Esophagus (tissue), 2 donors: Measurements from ENCODE around the gene MAN1C1. TPM values are rescaled to one million over a fixed set of nuclear protein-coding genes. Genes with fewer than 3 reads are reported as not detected.
A peak's percentile ranks its signal among the peaks of the same experiment; 100 is the strongest.
"Not testable (repeated sequence)": the region's sequence is repeated elsewhere in the genome, so short reads cannot be mapped to it uniquely, and the experiment has no call there.

Experiments
- H3K27ac ChIP-seq, 2 donors: one replicate each; pipeline ENCODE4 v1.5.1; 2013; ENCODE audit warnings: low read depth in 2 of 2, mild to moderate bottlenecking in 2 of 2, inconsistent platforms in 1 of 2, low read length in 1 of 2, moderate library complexity in 1 of 2
- H3K27me3 ChIP-seq, 2 donors: one replicate each; pipeline ENCODE4 v1.6.1; 2013; ENCODE audit warnings: low read length in 2 of 2, control low read depth in 1 of 2, mild to moderate bottlenecking in 1 of 2; ENCODE audit not compliant: insufficient read depth in 2 of 2, control insufficient read depth in 1 of 2
- H3K36me3 ChIP-seq, 2 donors: one replicate each; pipeline ENCODE4 v1.6.1; 2013; ENCODE audit warnings: low read length in 1 of 2; ENCODE audit not compliant: control insufficient read depth in 2 of 2, insufficient read depth in 2 of 2
- H3K4me1 ChIP-seq, 2 donors: one replicate each; pipeline ENCODE4 v1.6.1; 2013; ENCODE audit warnings: low read length in 1 of 2; ENCODE audit not compliant: control insufficient read depth in 2 of 2, insufficient read depth in 2 of 2
- H3K4me3 ChIP-seq, 2 donors: one replicate each; pipeline ENCODE4 v1.5.1; 2013; ENCODE audit warnings: low read length in 2 of 2, mild to moderate bottlenecking in 2 of 2, low read depth in 1 of 2, moderate library complexity in 1 of 2
- H3K9me3 ChIP-seq, 2 donors: one replicate each; pipeline ENCODE4 v1.6.1; 2013; ENCODE audit warnings: mild to moderate bottlenecking in 2 of 2, low read depth in 1 of 2, low read length in 1 of 2, moderate library complexity in 1 of 2; ENCODE audit not compliant: control insufficient read depth in 2 of 2, insufficient read depth in 1 of 2
- WGBS, 2 donors: extraction: QIAGEN DNeasy Blood & Tissue Kit; methylation state at CpG; one replicate each; pipeline ENCODE4 v1.1.7; 2013; 5-methylcytosine and 5-hydroxymethylcytosine counted together
- polyA plus RNA-seq, 2 donors: library from polyadenylated mRNA; stranded (reverse); fragments of 200-250 nt; gene quantifications; one replicate each; pipeline ENCODE4 v1.2.3, GENCODE V29; 2013
- donor health status: healthy with polysubstance abuse.
- donor health status: Bipolar disorder and iron deficiency.

MAN1C1 gene
- polyA plus RNA-seq, 2 donors: 2.4 to 3.7 TPM

DNA sequence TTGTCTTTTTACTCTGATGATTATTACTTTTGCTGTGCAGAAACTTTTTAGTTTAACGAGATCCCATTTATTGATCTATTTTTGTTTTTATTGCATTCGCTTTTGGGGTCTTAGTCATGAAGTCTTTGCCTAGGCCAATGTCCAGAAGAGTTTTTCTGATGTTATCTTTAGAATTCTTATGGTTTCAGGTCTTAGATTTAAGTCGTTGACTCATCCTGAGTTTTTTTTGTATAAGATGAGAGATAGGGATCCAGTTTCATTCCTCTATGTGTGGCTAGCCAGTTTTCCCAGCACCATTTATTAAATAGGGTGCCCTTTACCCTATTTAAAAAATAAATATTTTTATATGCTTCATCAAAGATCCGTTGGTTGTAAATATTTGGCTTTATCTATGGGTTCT is 13.2 kb downstream of the MAN1C1 start:
- no peaks in the 10 kb centered on the region for H3K36me3 ChIP-seq
- no peaks in the 10 kb centered on the region for H3K9me3 ChIP-seq
- WGBS, 2 donors: 81 to 87% methylated on average over 4 of the region's 4 CpGs
- H3K4me3 ChIP-seq: no peak overlapping the region
- H3K27me3 ChIP-seq: no peaks in the 10 kb centered on the region
- no peak overlapping the region for H3K27ac ChIP-seq
- no peaks in the 10 kb centered on the region for H3K4me1 ChIP-seq

DNA sequence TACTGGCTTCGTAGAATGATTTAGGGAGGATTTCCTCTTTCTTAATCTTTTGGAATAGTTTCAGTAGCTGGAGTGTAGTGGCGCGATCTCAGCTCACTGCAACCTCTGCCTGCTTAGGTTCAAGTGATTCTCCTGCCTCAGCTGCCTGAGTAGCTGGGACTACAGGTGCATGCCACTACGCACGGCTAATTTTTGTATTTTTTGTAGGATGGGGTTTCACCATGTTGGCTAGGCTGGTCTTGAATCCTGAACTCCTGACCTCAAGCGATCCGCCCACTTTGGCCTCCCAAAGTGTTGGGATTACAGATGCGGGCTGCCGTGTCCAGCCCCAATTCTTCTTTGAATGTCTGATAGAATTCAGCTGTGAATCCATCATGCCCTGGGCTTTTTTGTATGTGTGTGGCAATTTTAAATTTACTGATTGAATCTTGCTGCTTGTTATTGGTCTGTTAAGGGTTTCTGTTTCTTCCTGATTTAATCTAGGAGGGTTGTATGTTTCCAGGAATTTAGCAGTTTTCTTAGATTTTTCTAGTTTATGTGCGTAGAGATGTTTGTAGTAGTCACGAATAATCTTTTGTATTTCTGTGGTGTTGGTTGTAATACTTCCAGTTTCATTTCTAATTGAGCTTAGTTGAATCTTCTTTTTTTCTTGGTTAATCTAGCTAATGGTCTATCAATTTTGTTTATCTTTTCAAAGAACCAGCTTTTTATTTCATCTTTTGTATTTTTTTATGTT is 15.3 kb downstream of the MAN1C1 start:
- WGBS, 2 donors: 50 to 52% methylated on average over 11 of the region's 11 CpGs
- no peaks in the 10 kb centered on the region for H3K9me3 ChIP-seq
- no peaks in the 10 kb centered on the region for H3K4me1 ChIP-seq
- H3K4me3 ChIP-seq: no peak overlapping the region
- H3K27ac ChIP-seq: peak overlapping the region in 1 of 2 donors; percentile 29
- no peaks in the 10 kb centered on the region for H3K27me3 ChIP-seq
- H3K36me3 ChIP-seq: no peaks in the 10 kb centered on the region

DNA sequence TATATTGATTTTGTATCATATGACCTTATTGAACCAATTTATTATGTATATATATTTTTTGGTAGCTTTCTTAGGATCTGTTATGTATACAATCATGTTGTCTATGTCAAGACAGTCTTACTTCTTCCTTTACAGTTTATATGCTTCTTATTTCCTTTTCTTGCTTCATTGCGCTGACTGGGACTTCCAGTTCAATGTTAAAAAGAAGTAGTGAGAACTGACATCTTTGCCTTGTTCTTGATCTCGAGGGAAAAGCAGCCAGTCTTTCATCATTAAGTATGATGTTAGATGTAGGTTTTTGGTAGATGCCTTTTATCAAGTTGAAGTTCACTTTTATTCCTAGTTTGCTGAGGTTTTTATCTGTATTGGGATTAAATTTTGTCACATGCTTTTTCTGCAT is 17.5 kb downstream of the MAN1C1 start:
- no peaks in the 10 kb centered on the region for H3K9me3 ChIP-seq
- no peaks in the 10 kb centered on the region for H3K27me3 ChIP-seq
- H3K4me1 ChIP-seq: no peaks in the 10 kb centered on the region
- H3K36me3 ChIP-seq: no peaks in the 10 kb centered on the region
- WGBS, 2 donors: 91 to 94% methylated on average over 2 of the region's 2 CpGs
- no peak overlapping the region for H3K4me3 ChIP-seq
- no peak overlapping the region for H3K27ac ChIP-seq

DNA sequence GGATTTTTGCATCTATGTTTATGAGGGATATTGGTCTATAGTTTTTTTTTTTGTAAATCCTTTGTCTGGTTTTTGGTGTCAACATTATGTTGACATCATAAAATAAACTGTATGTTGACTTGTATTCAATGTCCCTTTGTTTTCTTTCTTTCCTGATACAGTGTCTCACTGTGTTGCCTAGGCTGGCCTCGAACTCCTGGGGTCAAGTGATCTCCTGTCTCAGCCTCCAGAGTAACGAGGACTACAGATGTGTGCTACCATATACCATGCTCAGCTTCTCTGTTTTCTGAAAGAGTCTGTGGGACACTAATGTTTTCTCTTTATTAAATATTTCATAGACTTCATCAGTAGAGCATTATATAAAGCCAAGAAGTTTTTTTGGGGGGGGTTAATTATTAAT is 18.3 kb downstream of the MAN1C1 start:
- no peaks in the 10 kb centered on the region for H3K4me1 ChIP-seq
- H3K9me3 ChIP-seq: no peaks in the 10 kb centered on the region
- H3K4me3 ChIP-seq: no peak overlapping the region
- no peaks in the 10 kb centered on the region for H3K36me3 ChIP-seq
- 91 to 93% methylated on average over 2 of the region's 2 CpGs for WGBS, 2 donors
- H3K27me3 ChIP-seq: no peaks in the 10 kb centered on the region
- H3K27ac ChIP-seq: no peak overlapping the region

DNA sequence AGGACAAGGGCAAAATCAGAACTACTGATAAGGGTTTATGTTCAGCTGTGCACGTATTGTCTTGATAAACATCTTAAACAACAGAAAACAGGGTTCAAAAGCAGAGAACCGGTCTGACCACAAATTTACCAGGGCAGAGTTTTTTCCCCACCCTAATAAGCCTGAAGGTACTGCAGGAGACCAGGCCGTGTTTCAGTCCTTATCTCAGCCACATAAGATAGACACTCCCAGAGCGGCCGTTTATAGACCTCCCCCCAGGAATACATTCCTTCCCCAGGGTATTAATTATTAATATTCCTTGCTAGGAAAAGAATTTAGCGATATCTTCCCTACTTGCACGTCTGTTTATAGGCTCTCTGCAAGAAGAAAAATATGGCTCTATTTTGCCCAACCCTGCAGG is 19.6 kb downstream of the MAN1C1 start:
- WGBS, 2 donors: 85 to 92% methylated on average over 7 of the region's 7 CpGs
- not testable (repeated sequence) for H3K4me3 ChIP-seq, H3K4me1 ChIP-seq, H3K27ac ChIP-seq, H3K27me3 ChIP-seq, H3K9me3 ChIP-seq, H3K36me3 ChIP-seq

DNA sequence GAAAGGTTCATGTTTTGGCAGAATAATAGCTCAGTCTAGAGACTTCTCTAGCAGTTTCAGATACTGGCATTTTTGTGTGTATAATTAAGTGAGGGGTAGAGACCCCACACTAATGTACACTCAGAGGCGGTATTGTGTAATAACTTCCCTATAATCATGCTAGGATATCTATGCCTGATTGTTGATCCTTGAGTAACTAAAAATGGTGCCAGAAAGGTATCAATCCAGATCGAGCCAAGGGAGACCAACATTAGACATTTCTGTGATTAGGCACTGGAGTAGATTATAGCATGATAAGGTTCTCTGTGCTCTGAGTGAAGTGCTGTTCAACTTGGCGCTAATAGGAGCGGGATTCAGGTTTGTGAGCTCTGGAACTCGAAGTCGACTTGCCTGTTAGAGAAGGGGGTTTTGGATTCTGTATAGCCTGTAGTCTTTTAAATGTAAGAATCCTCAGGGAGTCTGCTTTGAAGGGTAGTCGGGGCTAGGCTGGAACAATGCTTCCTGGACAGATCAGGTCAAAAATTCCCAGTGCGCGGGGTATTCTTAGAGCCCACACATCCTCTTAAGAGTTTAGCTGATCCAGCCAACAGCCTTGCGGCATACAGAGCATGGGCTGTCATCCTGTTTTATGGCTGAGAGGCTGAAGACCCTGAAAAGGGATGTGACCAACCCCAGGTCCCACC is 24.2 kb downstream of the MAN1C1 start:
- H3K9me3 ChIP-seq: no peaks in the 10 kb centered on the region
- no peaks in the 10 kb centered on the region for H3K27me3 ChIP-seq
- H3K36me3 ChIP-seq: no peaks in the 10 kb centered on the region
- no peak overlapping the region for H3K4me3 ChIP-seq
- peaks cover 0 to 3% of the 10 kb centered on the region in 2 donors for H3K4me1 ChIP-seq
- WGBS, 2 donors: 76 to 84% methylated on average over 10 of the region's 10 CpGs
- no peak overlapping the region for H3K27ac ChIP-seq

DNA sequence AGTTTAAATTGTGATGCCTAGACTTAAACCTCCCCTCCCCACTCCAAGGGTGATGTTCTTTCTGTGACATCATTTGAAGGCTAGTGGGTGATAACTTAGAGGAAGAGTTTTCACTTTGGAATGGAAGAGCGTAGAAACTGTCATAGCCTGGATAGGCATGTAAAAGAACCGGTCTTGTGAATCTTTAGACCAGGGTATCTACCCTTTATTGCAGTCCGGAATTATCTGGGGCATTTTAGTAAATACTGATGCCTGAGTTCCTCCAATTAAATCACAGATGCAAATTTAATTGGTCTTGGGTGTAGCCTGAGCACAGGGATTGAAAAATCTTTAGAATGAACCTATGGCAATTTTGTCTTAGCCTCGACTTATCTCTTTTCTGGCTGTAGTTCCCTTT is 24.7 kb downstream of the MAN1C1 start:
- H3K27me3 ChIP-seq: no peaks in the 10 kb centered on the region
- H3K9me3 ChIP-seq: no peaks in the 10 kb centered on the region
- H3K4me3 ChIP-seq: no peak overlapping the region
- H3K36me3 ChIP-seq: no peaks in the 10 kb centered on the region
- WGBS, 2 donors: 86 to 89% methylated on average over 4 of the region's 4 CpGs
- peaks cover 0 to 3% of the 10 kb centered on the region in 2 donors for H3K4me1 ChIP-seq
- H3K27ac ChIP-seq: no peak overlapping the region

DNA sequence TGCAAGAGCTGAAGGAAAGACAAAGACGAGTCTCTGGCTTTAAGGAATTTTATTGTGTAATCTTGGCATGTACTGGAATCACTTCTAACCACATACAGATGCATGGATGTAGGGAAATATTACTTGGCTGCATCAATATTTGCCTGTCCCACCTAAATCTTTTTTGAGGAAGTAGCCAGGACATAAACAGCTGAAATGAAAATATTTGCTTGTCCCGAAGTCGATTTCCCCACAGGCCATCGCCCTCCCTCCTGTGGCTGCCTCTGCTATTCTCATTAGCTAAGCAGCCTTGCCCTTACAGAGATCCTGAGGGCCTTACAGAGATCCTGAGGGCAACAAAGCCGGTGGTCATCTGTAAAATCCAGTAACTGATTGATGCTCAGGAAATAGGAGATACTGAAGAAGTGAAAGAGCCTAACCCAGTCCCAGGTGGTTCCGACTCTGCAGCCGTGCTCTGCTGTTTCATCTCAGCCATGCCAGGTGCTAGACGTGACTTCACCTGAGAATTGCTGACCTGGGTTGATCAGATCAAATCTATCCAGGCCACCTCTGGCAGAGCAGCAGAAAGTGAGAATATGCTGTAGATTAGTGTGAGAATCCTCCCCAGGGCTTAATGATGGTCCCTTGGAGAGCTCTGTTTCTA is 25.5 kb downstream of the MAN1C1 start:
- no peaks in the 10 kb centered on the region for H3K27me3 ChIP-seq
- peak overlapping the region in 1 of 2 donors; percentile 2 for H3K27ac ChIP-seq
- 60 to 63% methylated on average over 8 of the region's 8 CpGs for WGBS, 2 donors
- no peaks in the 10 kb centered on the region for H3K36me3 ChIP-seq
- peaks cover 0 to 3% of the 10 kb centered on the region in 2 donors for H3K4me1 ChIP-seq
- H3K4me3 ChIP-seq: no peak overlapping the region
- no peaks in the 10 kb centered on the region for H3K9me3 ChIP-seq

DNA sequence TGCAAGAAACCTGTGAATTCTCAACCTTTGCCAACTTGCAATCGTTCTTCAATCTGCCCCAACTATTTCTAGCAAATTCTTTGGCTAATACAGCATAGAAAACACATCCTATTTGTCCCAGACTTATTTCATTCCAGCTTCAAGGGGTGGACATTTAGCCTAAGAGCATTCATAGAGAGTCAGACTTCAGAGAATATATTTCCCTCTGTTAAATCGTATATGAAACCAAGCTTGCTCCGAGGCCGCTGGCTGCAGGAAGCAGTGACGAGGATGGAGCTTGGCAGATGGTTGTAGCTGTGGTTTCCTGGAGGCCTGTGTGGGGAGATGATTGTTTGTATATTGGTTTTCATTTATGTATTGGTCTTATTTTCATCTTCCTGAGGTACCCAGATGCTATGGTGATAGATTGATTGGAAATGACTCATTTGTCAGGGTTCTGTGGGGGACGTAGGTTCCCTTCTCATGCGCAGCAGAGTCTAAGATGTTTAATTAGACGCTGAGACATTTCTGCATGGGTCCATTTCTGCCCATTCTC is 26.1 kb downstream of the MAN1C1 start:
- Histone ChIP-seq H3K36me3 (no peaks in the 10 kb centered on the region), H3K27ac (no peak overlapping the region), H3K4me1 (peaks cover 0 to 3% of the 10 kb centered on the region in 2 donors), H3K4me3 (no peak overlapping the region), H3K9me3 (no peaks in the 10 kb centered on the region), H3K27me3 (no peaks in the 10 kb centered on the region)
- 57 to 62% methylated on average over 8 of the region's 8 CpGs for WGBS, 2 donors
